Activated CD4-positive, alpha-beta T cell treated with anti-CD3 and anti-CD28 coated beads, Interleukin-2, amount 10 ng/mL, durations not matched to agents 7 days and 5 days (primary cell): ENCODE measurements around the gene SLC26A8. TPM values are rescaled to one million over a fixed set of nuclear protein-coding genes. Genes with fewer than 3 reads are reported as not detected.
"Not testable (repeated sequence)": the region's sequence is repeated elsewhere in the genome, so short reads cannot be mapped to it uniquely, and the experiment has no call there.

ENCODE experiments used
- CTCF ChIA-PET: fragments of 350-600 bp; sonication (Branson Sonifier 250); formaldehyde crosslinking; loops from one replicate; lab custom pipeline; 2021; ENCODE audit warnings: antibody characterized with exemption; lab: Charles Lee
- POLR2A ChIA-PET: fragments of 350-600 bp; sonication (Branson Sonifier 250); formaldehyde crosslinking; loops from one replicate; lab custom pipeline; 2021; ENCODE audit warnings: antibody characterized with exemption; lab: Charles Lee
- DNase-seq: peaks from one replicate; pipeline ENCODE4 v3.0.0-alpha.2; 2020
- H3K27ac Mint-ChIP-seq: one replicate; pipeline ENCODE4 v1.8.0; 2021; ENCODE audit warnings: mild to moderate bottlenecking, moderate library complexity, mixed read lengths
- H3K27me3 Mint-ChIP-seq: one replicate; pipeline ENCODE4 v1.8.0; 2021; ENCODE audit warnings: mixed read lengths
- H3K36me3 Mint-ChIP-seq: one replicate; pipeline ENCODE4 v1.8.0; 2021; ENCODE audit warnings: low read depth, mixed read lengths
- H3K4me1 Mint-ChIP-seq: one replicate; pipeline ENCODE4 v1.8.0; 2021; ENCODE audit warnings: mixed read lengths
- H3K4me3 Mint-ChIP-seq: one replicate; pipeline ENCODE4 v1.8.0; 2021; ENCODE audit warnings: mild to moderate bottlenecking, moderate library complexity, mixed read lengths
- H3K9me3 Mint-ChIP-seq: one replicate; pipeline ENCODE4 v1.8.0; 2021; ENCODE audit warnings: mixed read lengths
- total RNA-seq, 2 experiments: library from RNA; stranded (reverse); gene quantifications; one replicate each; pipeline ENCODE4 v1.2.3, GENCODE V29; 2021

SLC26A8 gene
- total RNA-seq, 2 experiments from 2014 or later = not detected

- CTCF ChIA-PET = interaction anchor here (1.1 to 2.0 kb wide), 2 partner anchors 70 to 72 kb away, joined by 4 to 7 read pairs; partner anchors contain the start of gene MAPK14
- Mint-ChIP-seq H3K27me3 (peaks cover 13% of the 10 kb centered on the region), H3K9me3 (no peaks in the 10 kb centered on the region)
Measured at GRCh38 chr6:35955521-35955920, 68.9 kb downstream of the SLC26A8 start.

GRCh38 chr6:35955071-35955470 is 69.4 kb downstream of the SLC26A8 start:
- Mint-ChIP-seq H3K9me3 (no peaks in the 10 kb centered on the region), H3K27ac (no peak overlapping the region), H3K36me3 (no peaks in the 10 kb centered on the region), H3K4me3 (no peak overlapping the region), H3K4me1 (peaks cover 7% of the 10 kb centered on the region), H3K27me3 (peaks cover 11% of the 10 kb centered on the region)
- ChIA-PET POLR2A (no interaction called here), CTCF (interaction anchor here (0.7 to 2.0 kb wide), 2 partner anchors 43 to 73 kb away, joined by 3 to 7 read pairs; partner anchors contain the start of gene MAPK14)
- no peak for DNase-seq

More at GRCh38 chr6:35955521-35955920, 68.9 kb downstream of the SLC26A8 start:
- Mint-ChIP-seq H3K4me3 (no peak overlapping the region), H3K4me1 (peaks cover 7% of the 10 kb centered on the region), H3K27ac (no peak overlapping the region), H3K36me3 (no peaks in the 10 kb centered on the region)
- POLR2A ChIA-PET = no interaction called here
- no peak for DNase-seq

GRCh38 chr6:35954333-35954732 is 70.1 kb downstream of the SLC26A8 start:
- H3K27ac Mint-ChIP-seq = no peak overlapping the region
- POLR2A ChIA-PET = no interaction called here

GRCh38 chr6:35948725-35949124 is 75.7 kb downstream of the SLC26A8 start:
- no peaks in the 10 kb centered on the region for H3K27me3 Mint-ChIP-seq
- no peaks in the 10 kb centered on the region for H3K9me3 Mint-ChIP-seq
- DNase-seq = no peak
- no peaks in the 10 kb centered on the region for H3K36me3 Mint-ChIP-seq
- peaks cover 7% of the 10 kb centered on the region for H3K4me1 Mint-ChIP-seq
- POLR2A ChIA-PET = no interaction called here
- no peak overlapping the region for H3K4me3 Mint-ChIP-seq
- CTCF ChIA-PET = interaction anchor here (0.6 kb wide), 1 partner anchor 390 kb away, joined by 3 read pairs; no protein-coding TSS in a partner anchor
- H3K27ac Mint-ChIP-seq = no peak overlapping the region

More at GRCh38 chr6:35954333-35954732, 70.1 kb downstream of the SLC26A8 start:
- CTCF ChIA-PET = interaction anchor here (0.7 to 2.0 kb wide), 4 partner anchors 9 to 73 kb away, joined by 3 to 7 read pairs (median 4); partner anchors contain the start of gene MAPK14
- no peaks in the 10 kb centered on the region for H3K9me3 Mint-ChIP-seq
- no peak for DNase-seq
- H3K4me1 Mint-ChIP-seq = peaks cover 7% of the 10 kb centered on the region
- no peak overlapping the region for H3K4me3 Mint-ChIP-seq
- H3K36me3 Mint-ChIP-seq = no peaks in the 10 kb centered on the region
- peaks cover 8% of the 10 kb centered on the region for H3K27me3 Mint-ChIP-seq

GRCh38 chr6:35945650-35946025 is 78.8 kb downstream of the SLC26A8 start:
- POLR2A ChIA-PET = no interaction called here
- H3K4me1 Mint-ChIP-seq = no peaks in the 10 kb centered on the region
- peaks cover 4% of the 10 kb centered on the region for H3K27me3 Mint-ChIP-seq
- H3K27ac Mint-ChIP-seq = no peak overlapping the region
- peaks cover 11% of the 10 kb centered on the region for H3K9me3 Mint-ChIP-seq
- H3K36me3 Mint-ChIP-seq = no peaks in the 10 kb centered on the region
- no peak overlapping the region for H3K4me3 Mint-ChIP-seq
- no peak for DNase-seq
- CTCF ChIA-PET = interaction anchor here (1.0 kb wide), 1 partner anchor 8 kb away, joined by 3 read pairs; no protein-coding TSS in a partner anchor

GRCh38 chr6:35943390-35943789 is 81.1 kb downstream of the SLC26A8 start:
- DNase-seq = no peak
- peaks cover 4% of the 10 kb centered on the region for H3K27me3 Mint-ChIP-seq
- H3K4me1 Mint-ChIP-seq = no peaks in the 10 kb centered on the region
- no peak overlapping the region for H3K27ac Mint-ChIP-seq
- POLR2A ChIA-PET = no interaction called here
- H3K4me3 Mint-ChIP-seq = no peak overlapping the region
- CTCF ChIA-PET = no interaction called here
- no peaks in the 10 kb centered on the region for H3K36me3 Mint-ChIP-seq
- peaks cover 13% of the 10 kb centered on the region for H3K9me3 Mint-ChIP-seq

- ChIA-PET CTCF (no interaction called here), POLR2A (no interaction called here)
- Mint-ChIP-seq H3K9me3 (peaks cover 13% of the 10 kb centered on the region), H3K27me3 (peaks cover 4% of the 10 kb centered on the region), H3K4me3 (no peak overlapping the region), H3K27ac (no peak overlapping the region), H3K4me1 (no peaks in the 10 kb centered on the region), H3K36me3 (no peaks in the 10 kb centered on the region)
- no peak for DNase-seq
Measured at GRCh38 chr6:35942355-35942754, 82.1 kb downstream of the SLC26A8 start.

- H3K4me1 Mint-ChIP-seq, POLR2A ChIA-PET, DNase-seq, CTCF ChIA-PET, H3K27me3 Mint-ChIP-seq, H3K4me3 Mint-ChIP-seq, H3K36me3 Mint-ChIP-seq, H3K27ac Mint-ChIP-seq: not testable (repeated sequence)
- H3K9me3 Mint-ChIP-seq = peaks cover 13% of the 10 kb centered on the region
Measured at GRCh38 chr6:35941170-35941569, 83.3 kb downstream of the SLC26A8 start.

- peaks cover 13% of the 10 kb centered on the region for H3K9me3 Mint-ChIP-seq
- H3K36me3 Mint-ChIP-seq, H3K27ac Mint-ChIP-seq, H3K4me1 Mint-ChIP-seq, DNase-seq, CTCF ChIA-PET, H3K27me3 Mint-ChIP-seq, H3K4me3 Mint-ChIP-seq, POLR2A ChIA-PET: not testable (repeated sequence)
Measured at GRCh38 chr6:35940014-35940413, 84.4 kb downstream of the SLC26A8 start.

GRCh38 chr6:35939259-35939658 is 85.2 kb downstream of the SLC26A8 start:
- H3K4me3 Mint-ChIP-seq, H3K36me3 Mint-ChIP-seq, H3K4me1 Mint-ChIP-seq, POLR2A ChIA-PET, H3K27ac Mint-ChIP-seq, DNase-seq, H3K27me3 Mint-ChIP-seq, CTCF ChIA-PET: not testable (repeated sequence)
- peaks cover 13% of the 10 kb centered on the region for H3K9me3 Mint-ChIP-seq

- Mint-ChIP-seq H3K4me3 (no peak overlapping the region), H3K27me3 (peaks cover 8% of the 10 kb centered on the region), H3K27ac (no peak overlapping the region), H3K9me3 (peaks cover 8% of the 10 kb centered on the region), H3K4me1 (peaks cover 3% of the 10 kb centered on the region), H3K36me3 (peaks cover 3% of the 10 kb centered on the region)
- POLR2A ChIA-PET = no interaction called here
- CTCF ChIA-PET = interaction anchor here (0.6 to 1.3 kb wide), 3 partner anchors 13 to 366 kb away, joined by 3 read pairs; no protein-coding TSS in a partner anchor
- no peak for DNase-seq
Measured at GRCh38 chr6:35936681-35937359, 87.6 kb downstream of the SLC26A8 start.

- Mint-ChIP-seq H3K27ac (no peak overlapping the region), H3K9me3 (peaks cover 2% of the 10 kb centered on the region), H3K4me3 (no peak overlapping the region), H3K27me3 (peaks cover 8% of the 10 kb centered on the region), H3K4me1 (peaks cover 3% of the 10 kb centered on the region), H3K36me3 (peaks cover 6% of the 10 kb centered on the region)
- ChIA-PET POLR2A (interaction anchor here (0.6 kb wide), 1 partner anchor 32 kb away, joined by 3 read pairs; no protein-coding TSS in a partner anchor), CTCF (no interaction called here)
- DNase-seq = no peak
Measured at GRCh38 chr6:35935469-35935868, 89.0 kb downstream of the SLC26A8 start.

GRCh38 chr6:35933844-35934243 is 90.6 kb downstream of the SLC26A8 start:
- Mint-ChIP-seq H3K27ac (no peak overlapping the region), H3K9me3 (peaks cover 2% of the 10 kb centered on the region), H3K27me3 (peaks cover 8% of the 10 kb centered on the region), H3K4me1 (peaks cover 3% of the 10 kb centered on the region), H3K36me3 (peaks cover 6% of the 10 kb centered on the region), H3K4me3 (no peak overlapping the region)
- no peak for DNase-seq
- ChIA-PET CTCF (no interaction called here), POLR2A (no interaction called here)
